ENCODE data around the gene TAAR2.

- TF ChIP-seq CTCF (IDR thresholded peaks at IDR 0.05; ENCODE audit: borderline replicate concordance, extremely low read depth, low read length, poor library complexity, severe bottlenecking) = no peak
- TF ChIP-seq EZH2 (IDR thresholded peaks at IDR 0.05; ENCODE audit: borderline replicate concordance, low read depth, low read length, severe bottlenecking) = no peak
These were observed 40.4 kb upstream of the TAAR2 start for GRCh38 chr6:132664309-132665034.
